ENCODE measurements around the gene ARR3.

ARR3 gene

GRCh38 chrX:70268034-70268433 lies at the start of gene ARR3:
Gene ARR3, plus strand, starts transcription at chrX:70268334. Its CDS starts 1,052 bp downstream, at chrX:70269386.
- TF ChIP-seq EZH2phosphoT487 (IDR thresholded peaks at IDR 0.05; ENCODE audit: borderline replicate concordance, low read length): no peak
- TF ChIP-seq, protein P1, sequence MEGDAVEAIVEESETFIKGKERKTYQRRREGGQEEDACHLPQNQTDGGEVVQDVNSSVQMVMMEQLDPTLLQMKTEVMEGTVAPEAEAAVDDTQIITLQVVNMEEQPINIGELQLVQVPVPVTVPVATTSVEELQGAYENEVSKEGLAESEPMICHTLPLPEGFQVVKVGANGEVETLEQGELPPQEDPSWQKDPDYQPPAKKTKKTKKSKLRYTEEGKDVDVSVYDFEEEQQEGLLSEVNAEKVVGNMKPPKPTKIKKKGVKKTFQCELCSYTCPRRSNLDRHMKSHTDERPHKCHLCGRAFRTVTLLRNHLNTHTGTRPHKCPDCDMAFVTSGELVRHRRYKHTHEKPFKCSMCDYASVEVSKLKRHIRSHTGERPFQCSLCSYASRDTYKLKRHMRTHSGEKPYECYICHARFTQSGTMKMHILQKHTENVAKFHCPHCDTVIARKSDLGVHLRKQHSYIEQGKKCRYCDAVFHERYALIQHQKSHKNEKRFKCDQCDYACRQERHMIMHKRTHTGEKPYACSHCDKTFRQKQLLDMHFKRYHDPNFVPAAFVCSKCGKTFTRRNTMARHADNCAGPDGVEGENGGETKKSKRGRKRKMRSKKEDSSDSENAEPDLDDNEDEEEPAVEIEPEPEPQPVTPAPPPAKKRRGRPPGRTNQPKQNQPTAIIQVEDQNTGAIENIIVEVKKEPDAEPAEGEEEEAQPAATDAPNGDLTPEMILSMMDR (IDR thresholded peaks at IDR 0.05; ENCODE audit: low read depth, low read length, poor library complexity, severe bottlenecking): no peak
- no peaks in the 10 kb centered on the region for H3K9me2 ChIP-seq (replicated peaks; ENCODE audit: control insufficient read depth, low read length)
- no peaks in the 10 kb centered on the region for H3K79me2 ChIP-seq (ENCODE audit: control insufficient read depth, low read length)
- no peaks in the 10 kb centered on the region for H4K20me1 ChIP-seq (ENCODE audit: control insufficient read depth, insufficient read depth, low read depth, low read length)
- H3K27me3 ChIP-seq (ENCODE audit: control insufficient read depth, low read length): no peaks in the 10 kb centered on the region; the same call in 1 of the 2 replicates
- H3K4me3 ChIP-seq (ENCODE audit: low read length): no peak within 1 kb of the TSS
- H3K4me2 ChIP-seq (ENCODE audit: low read length): no peak within 1 kb of the TSS
- H3F3A ChIP-seq (ENCODE audit: control insufficient read depth, insufficient read depth): no peaks in the 10 kb centered on the region
- H3K36me3 ChIP-seq (ENCODE audit: control insufficient read depth, low read length): no peaks in the 10 kb centered on the region
- H3K27ac ChIP-seq (ENCODE audit: low read depth, low read length): no peak within 1 kb of the TSS
- no peaks in the 10 kb centered on the region for H3K4me1 ChIP-seq (ENCODE audit: control insufficient read depth, low read length)
- H3K9me3 ChIP-seq (ENCODE audit: control insufficient read depth, insufficient read depth, low read length): no peaks in the 10 kb centered on the region

DNA sequence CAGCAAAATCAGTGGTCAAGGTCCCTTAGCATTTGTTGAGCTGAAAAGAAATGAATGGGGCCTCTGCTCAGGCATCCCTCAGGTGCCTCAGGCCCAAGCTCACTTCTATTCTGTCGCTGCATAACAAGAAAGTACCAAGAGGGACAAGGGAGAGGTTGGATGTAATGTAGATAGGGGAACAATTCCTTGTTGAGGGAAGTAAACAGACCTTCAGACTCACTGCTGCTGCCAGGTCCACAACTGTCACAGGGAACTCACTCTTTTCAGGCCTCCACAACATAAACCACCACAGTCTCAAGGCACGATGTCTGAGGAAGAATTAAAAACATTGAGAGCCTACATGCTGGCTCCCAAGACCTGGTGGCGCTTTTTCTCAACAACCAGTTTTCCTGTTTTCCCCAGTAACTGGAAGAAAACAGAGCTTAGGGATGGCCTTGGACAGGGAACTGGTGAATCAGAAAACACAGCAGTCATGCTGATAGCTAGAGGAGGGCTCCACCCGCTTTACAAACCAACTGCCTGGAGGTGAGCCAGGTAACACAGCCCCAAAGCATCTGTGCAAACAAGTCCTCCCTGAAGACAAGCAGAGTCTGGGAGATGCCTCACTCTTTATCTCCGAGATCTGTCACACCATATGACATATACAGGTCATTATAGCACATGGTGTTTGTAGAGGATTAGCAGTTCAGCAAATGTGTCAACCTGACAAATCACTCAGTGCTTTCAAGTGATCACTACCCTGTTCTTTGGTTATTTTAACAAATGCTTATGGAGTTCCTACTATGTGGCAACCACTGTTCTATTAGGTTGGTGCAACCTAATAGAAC lies 48.0 kb upstream of the ARR3 start:
- Histone ChIP-seq H3K4me3 (ENCODE audit: low read length) (no peak overlapping the region), H3K4me1 (ENCODE audit: control insufficient read depth, low read length) (no peaks in the 10 kb centered on the region), H3K27me3 (ENCODE audit: control insufficient read depth, low read length) (no peaks in the 10 kb centered on the region), H3K4me2 (ENCODE audit: low read length) (no peak overlapping the region), H4K20me1 (ENCODE audit: control insufficient read depth, insufficient read depth, low read depth, low read length) (no peaks in the 10 kb centered on the region), H3K9me2 (replicated peaks; ENCODE audit: control insufficient read depth, low read length) (no peaks in the 10 kb centered on the region), H3K9me3 (ENCODE audit: control insufficient read depth, insufficient read depth, low read length) (no peaks in the 10 kb centered on the region), H3K36me3 (ENCODE audit: control insufficient read depth, low read length) (no peaks in the 10 kb centered on the region), H3K27ac (ENCODE audit: low read depth, low read length) (no peak overlapping the region), H3K79me2 (ENCODE audit: control insufficient read depth, low read length) (no peaks in the 10 kb centered on the region), H3F3A (ENCODE audit: control insufficient read depth, insufficient read depth) (no peaks in the 10 kb centered on the region)
- TF ChIP-seq, protein P1 (IDR thresholded peaks at IDR 0.05; ENCODE audit: low read depth, low read length, poor library complexity, severe bottlenecking): no peak
- no peak for TF ChIP-seq EZH2phosphoT487 (IDR thresholded peaks at IDR 0.05; ENCODE audit: borderline replicate concordance, low read length)

DNA sequence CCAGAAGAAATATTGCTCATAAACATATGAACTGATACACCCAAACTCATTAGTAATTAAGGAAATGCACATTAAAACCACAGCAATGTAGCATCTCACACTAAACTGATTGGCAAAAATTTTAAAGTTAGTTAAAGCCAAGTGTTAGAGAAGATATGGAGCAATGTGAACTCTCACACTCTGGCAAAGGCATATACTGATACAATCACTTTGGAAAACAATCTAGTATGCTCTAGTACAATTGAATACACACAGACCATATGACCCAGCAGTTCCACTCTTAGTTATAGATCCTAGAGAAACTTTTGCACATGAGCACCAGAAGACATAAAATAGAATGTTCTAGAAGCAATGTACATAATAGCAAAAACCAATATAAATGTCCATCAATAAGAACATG lies 42.1 kb upstream of the ARR3 start:
- Histone ChIP-seq H3K36me3 (ENCODE audit: control insufficient read depth, low read length) (no peaks in the 10 kb centered on the region), H3K9me3 (ENCODE audit: control insufficient read depth, insufficient read depth, low read length) (no peaks in the 10 kb centered on the region), H3K79me2 (ENCODE audit: control insufficient read depth, low read length) (no peaks in the 10 kb centered on the region), H3K27me3 (ENCODE audit: control insufficient read depth, low read length) (no peaks in the 10 kb centered on the region), H3K4me1 (ENCODE audit: control insufficient read depth, low read length) (no peaks in the 10 kb centered on the region), H3K9me2 (replicated peaks; ENCODE audit: control insufficient read depth, low read length) (no peaks in the 10 kb centered on the region), H3F3A (ENCODE audit: control insufficient read depth, insufficient read depth) (no peaks in the 10 kb centered on the region), H3K4me2 (ENCODE audit: low read length) (no peak overlapping the region), H3K27ac (ENCODE audit: low read depth, low read length) (no peak overlapping the region), H3K4me3 (ENCODE audit: low read length) (no peak overlapping the region), H4K20me1 (ENCODE audit: control insufficient read depth, insufficient read depth, low read depth, low read length) (no peaks in the 10 kb centered on the region)
- TF ChIP-seq, protein P1 (IDR thresholded peaks at IDR 0.05; ENCODE audit: low read depth, low read length, poor library complexity, severe bottlenecking): no peak
- TF ChIP-seq EZH2phosphoT487 (IDR thresholded peaks at IDR 0.05; ENCODE audit: borderline replicate concordance, low read length): no peak
